IMR-90 (cell line): ENCODE results near the gene OR2V2. TPM values are rescaled to one million over a fixed set of nuclear protein-coding genes. Genes with fewer than 3 reads are reported as not detected.
"Not testable (repeated sequence)": the region's sequence is repeated elsewhere in the genome, so short reads cannot be mapped to it uniquely, and the experiment has no call there.

Experiments used
- ATAC-seq: fragments of 200-7000 bp; cut with Tn5 transposase; 2 replicates; pipeline ENCODE4 v1.9.1; 2020; ENCODE audit warnings: low read depth, mild to moderate bottlenecking, moderate library complexity
- Bru-seq: library from RNA; stranded (reverse); fragments of 400-500 nt; gene quantifications from one replicate; lab custom pipeline; 2021; lab: Mats Ljungman, UMichigan
- BruChase-seq, 2 experiments: library from RNA; stranded (reverse); fragments of 400-500 nt; gene quantifications; one replicate each; lab custom pipeline; 2021; lab: Mats Ljungman, UMichigan
- BruUV-seq: library from RNA; stranded (reverse); fragments of 400-500 nt; replicated peaks from 2 replicates; lab custom pipeline; 2021; lab: Mats Ljungman, UMichigan
- CTCF ChIA-PET: fragments of 300-600 bp; formaldehyde crosslinking; extraction: SDS; loops from one replicate; lab custom pipeline; 2021; ENCODE audit warnings: antibody characterized with exemption; lab: Yijun Ruan, JAX
- POLR2A ChIA-PET: fragments of 300-600 bp; sonication (Branson Sonifier 250); formaldehyde crosslinking; loops from one replicate; lab custom pipeline; 2022; ENCODE audit warnings: antibody characterized with exemption; ENCODE audit not compliant: unreplicated experiment; lab: Charles Lee
- DNase-seq: peaks from one replicate; pipeline ENCODE4 v3.0.0; 2013
- H2AFZ ChIP-seq: replicated peaks from 2 replicates; pipeline ENCODE3; 2013; ENCODE audit warnings: low read length, mild to moderate bottlenecking; ENCODE audit not compliant: poor library complexity
- H2AK5ac ChIP-seq: 2 replicates; pipeline ENCODE4 v1.6.1; 2013; ENCODE audit warnings: low read depth, low read length, inconsistent platforms
- H2AK9ac ChIP-seq: replicated peaks from 2 replicates; pipeline ENCODE3; 2013; ENCODE audit warnings: mild to moderate bottlenecking, low read depth, low read length, moderate library complexity; ENCODE audit not compliant: poor library complexity
- H2BK120ac ChIP-seq: 2 replicates; pipeline ENCODE4 v1.6.1; 2013; ENCODE audit warnings: low read depth, low read length, inconsistent platforms
- H2BK15ac ChIP-seq: 3 replicates; pipeline ENCODE4 v1.6.1; 2013; ENCODE audit warnings: low read depth, low read length, inconsistent platforms
- H2BK20ac ChIP-seq: 2 replicates; pipeline ENCODE4 v1.6.1; 2013; ENCODE audit warnings: low read depth, mild to moderate bottlenecking, inconsistent platforms, low read length, moderate library complexity
- H2BK5ac ChIP-seq: 2 replicates; pipeline ENCODE4 v1.6.1; 2013; ENCODE audit warnings: mild to moderate bottlenecking, low read depth, low read length, inconsistent platforms; ENCODE audit not compliant: poor library complexity, severe bottlenecking
- H3K14ac ChIP-seq: replicated peaks from 2 replicates; pipeline ENCODE4 v1.6.1; 2013; ENCODE audit warnings: low read depth, low read length, inconsistent platforms
- H3K18ac ChIP-seq: 2 replicates; pipeline ENCODE4 v1.6.1; 2013; ENCODE audit warnings: low read depth, low read length, control low read depth
- H3K23ac ChIP-seq: 2 replicates; pipeline ENCODE4 v1.6.1; 2013; ENCODE audit warnings: low read depth, low read length, inconsistent platforms
- H3K27ac ChIP-seq: 2 replicates; pipeline ENCODE4 v1.5.1; 2013; ENCODE audit warnings: mild to moderate bottlenecking, control low read depth, low read length; ENCODE audit not compliant: insufficient read depth
- H3K27me3 ChIP-seq: 2 replicates; pipeline ENCODE4 v1.6.1; 2013; ENCODE audit warnings: low read length; ENCODE audit not compliant: control insufficient read depth, insufficient read depth
- H3K36me3 ChIP-seq: 2 replicates; pipeline ENCODE4 v1.6.1; 2013; ENCODE audit warnings: low read length, mixed read lengths; ENCODE audit not compliant: control insufficient read depth, insufficient read depth
- H3K4ac ChIP-seq: 2 replicates; pipeline ENCODE4 v1.6.1; 2013; ENCODE audit warnings: low read depth, low read length, inconsistent platforms
- H3K4me1 ChIP-seq: 2 replicates; pipeline ENCODE4 v1.6.1; 2013; ENCODE audit warnings: low read length, mixed read lengths; ENCODE audit not compliant: control insufficient read depth, insufficient read depth
- H3K4me2 ChIP-seq: 2 replicates; pipeline ENCODE4 v1.6.1; 2013; ENCODE audit warnings: low read depth, mild to moderate bottlenecking, control low read depth, low read length, moderate library complexity
- H3K4me3 ChIP-seq: 2 replicates; pipeline ENCODE4 v1.5.1; 2013; ENCODE audit warnings: low read depth, mild to moderate bottlenecking, control low read depth, low read length, moderate library complexity; ENCODE audit not compliant: insufficient read depth
- H3K56ac ChIP-seq: 2 replicates; pipeline ENCODE4 v1.6.1; 2013; ENCODE audit warnings: low read length, inconsistent platforms; ENCODE audit not compliant: insufficient read depth; ENCODE audit errors: extremely low read depth
- H3K79me1 ChIP-seq, 2 experiments: 2 replicates each; pipeline ENCODE4 v1.6.1; 2013; ENCODE audit warnings: low read length in 2 of 2, inconsistent platforms in 1 of 2, low read depth in 1 of 2
- H3K9ac ChIP-seq: 2 replicates; pipeline ENCODE4 v1.6.1; 2013; ENCODE audit warnings: low read depth, low read length, control low read depth
- H3K9me1 ChIP-seq: 2 replicates; pipeline ENCODE4 v1.6.1; 2013; ENCODE audit warnings: low read length, inconsistent platforms; ENCODE audit not compliant: insufficient read depth
- H3K9me3 ChIP-seq: 2 replicates; pipeline ENCODE4 v1.6.1; 2013; ENCODE audit warnings: low read length; ENCODE audit not compliant: control insufficient read depth, insufficient read depth
- H4K20me1 ChIP-seq: 2 replicates; pipeline ENCODE4 v1.6.1; 2013; ENCODE audit warnings: low read length, inconsistent platforms; ENCODE audit not compliant: insufficient read depth
- H4K5ac ChIP-seq: 2 replicates; pipeline ENCODE4 v1.6.1; 2013; ENCODE audit warnings: mild to moderate bottlenecking, low read depth, low read length, control low read depth
- H4K8ac ChIP-seq, 2 experiments: 2 replicates each; pipeline ENCODE4 v1.6.1; 2013; ENCODE audit warnings: low read depth in 2 of 2, low read length in 2 of 2, control low read depth in 1 of 2, inconsistent platforms in 1 of 2
- H4K91ac ChIP-seq: 2 replicates; pipeline ENCODE4 v1.6.1; 2013; ENCODE audit warnings: low read depth, low read length, inconsistent platforms; ENCODE audit not compliant: insufficient read depth
- WGBS, 2 experiments: methylation state at CpG; one replicate each; pipeline versions ENCODE4 v1.1.5 to v1.1.7; 2013; ENCODE audit warnings: missing lambda C conversion rate in 2 of 2; ENCODE audit not compliant: insufficient read length in 1 of 2; ENCODE audit errors: extremely low coverage in 2 of 2; 5-methylcytosine and 5-hydroxymethylcytosine counted together
- dilution Hi-C: fragments of 300-500 bp; cut with HindIII; formaldehyde crosslinking; loops from one replicate; pipeline ENCODE4 v1.14.3; 2018; ENCODE audit warnings: low sequenced_read_pairs; ENCODE audit not compliant: unreplicated experiment
- in situ Hi-C: fragments of 300-500 bp; cut with MboI; formaldehyde crosslinking; loops from 3 replicates; pipeline ENCODE4 v1.14.3; 2019; ENCODE audit warnings: low sequenced_read_pairs, inconsistent platforms, mixed read lengths
- intact Hi-C: fragments of 100-400 bp; cut with micrococcal nuclease; formaldehyde crosslinking; loops from 2 replicates; pipeline ENCODE4 v1.10.0; 2022
- long read RNA-seq: library from polyadenylated mRNA; unstranded; transcript quantifications from one replicate; pipeline ENCODE4 v2.0.0, GENCODE V29; 2021; ENCODE audit not compliant: unreplicated experiment
- polyA plus RNA-seq, 3 experiments: library from polyadenylated mRNA; depleted of rRNA; stranded (reverse); fragments of >200 nt; gene quantifications; 2 replicates each; pipeline ENCODE4 v1.2.3, GENCODE V29; 2012; ENCODE audit warnings: low replicate concordance in 1 of 3
- total RNA-seq: library from RNA; depleted of rRNA; stranded (reverse); fragments of >200 nt; gene quantifications from 2 replicates; pipeline ENCODE4 v1.2.3, GENCODE V29; 2012; rRNA removed

Gene OR2V2, protein sequence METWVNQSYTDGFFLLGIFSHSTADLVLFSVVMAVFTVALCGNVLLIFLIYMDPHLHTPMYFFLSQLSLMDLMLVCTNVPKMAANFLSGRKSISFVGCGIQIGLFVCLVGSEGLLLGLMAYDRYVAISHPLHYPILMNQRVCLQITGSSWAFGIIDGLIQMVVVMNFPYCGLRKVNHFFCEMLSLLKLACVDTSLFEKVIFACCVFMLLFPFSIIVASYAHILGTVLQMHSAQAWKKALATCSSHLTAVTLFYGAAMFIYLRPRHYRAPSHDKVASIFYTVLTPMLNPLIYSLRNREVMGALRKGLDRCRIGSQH
- total RNA-seq (not detected in 2 replicates), polyA plus RNA-seq (2012; rRNA removed) (not detected in 2 replicates), Bru-seq, nascent RNA (not detected), BruChase-seq, experiment 1, labeled RNA remaining after a 6-hour chase (not detected), BruChase-seq, experiment 2, labeled RNA remaining after a 2-hour chase (not detected)
- polyA plus RNA-seq (2012; cell fraction: cytosol; rRNA removed), result not detected in 2 replicates
- polyA plus RNA-seq (2012; cell fraction: nucleus; rRNA removed; ENCODE audit: low replicate concordance), result not detected in 2 replicates
- long read RNA-seq, result 0 reads

GRCh38 chr5:181146927-181147636 lies at the start of gene OR2V2:
OR2V2 (plus strand) TSS chr5:181147586; CDS start chr5:181154943, 7,357 bp downstream.
- H2BK20ac ChIP-seq, H3K9me1 ChIP-seq, H3K4ac ChIP-seq, H3K9ac ChIP-seq, H2BK5ac ChIP-seq, H4K20me1 ChIP-seq, H3K79me1 ChIP-seq, DNase-seq, H2AK5ac ChIP-seq, H2AFZ ChIP-seq, H3K36me3 ChIP-seq, H3K14ac ChIP-seq, H3K9me3 ChIP-seq, H2BK120ac ChIP-seq, ATAC-seq, H4K91ac ChIP-seq, BruUV-seq, POLR2A ChIA-PET, H4K5ac ChIP-seq, H3K56ac ChIP-seq, H3K18ac ChIP-seq, H3K4me2 ChIP-seq, H3K23ac ChIP-seq, H3K27me3 ChIP-seq, H3K27ac ChIP-seq, intact Hi-C loops, dilution Hi-C loops, H3K4me1 ChIP-seq, in situ Hi-C loops, H3K4me3 ChIP-seq, H4K8ac ChIP-seq, H2AK9ac ChIP-seq, H2BK15ac ChIP-seq: not testable (repeated sequence)
- CTCF ChIA-PET, result interaction anchor here (0.7 kb wide), 1 partner anchor 44 kb away, joined by 3 read pairs; no protein-coding TSS in a partner anchor
- 25% methylated on average over 2 of the region's 7 CpGs; no CpG with 5 or more reads in 1 of the 2 experiments for WGBS, 2 experiments

- H4K8ac ChIP-seq, H3K79me1 ChIP-seq, H4K91ac ChIP-seq, CTCF ChIA-PET, H2BK20ac ChIP-seq, H4K5ac ChIP-seq, H2AFZ ChIP-seq, H2AK5ac ChIP-seq, H3K4me2 ChIP-seq, H3K56ac ChIP-seq, BruUV-seq, H2AK9ac ChIP-seq, H3K27me3 ChIP-seq, POLR2A ChIA-PET, H3K27ac ChIP-seq, H3K23ac ChIP-seq, H3K14ac ChIP-seq, DNase-seq, H2BK5ac ChIP-seq, H3K4ac ChIP-seq, H2BK15ac ChIP-seq, H2BK120ac ChIP-seq, H3K36me3 ChIP-seq, H3K4me3 ChIP-seq, H3K9me3 ChIP-seq, H3K18ac ChIP-seq, intact Hi-C loops, H4K20me1 ChIP-seq, H3K9ac ChIP-seq, in situ Hi-C loops, dilution Hi-C loops, H3K9me1 ChIP-seq, H3K4me1 ChIP-seq: not testable (repeated sequence)
- peak; percentile 8 for ATAC-seq
- no CpG with 5 or more reads among the region's 56 CpGs for WGBS, 2 experiments
Observed at GRCh38 chr5:181097759-181098491, 49.5 kb upstream of the OR2V2 start.
